H1 (cell line): ENCODE data around the gene ATP5MC3. TPM values are rescaled to one million over a fixed set of nuclear protein-coding genes. Genes with fewer than 3 reads are reported as not detected.

ENCODE experiments used
- CTCF ChIA-PET: fragments of 300-600 bp; sonication (Branson Sonifier 250); formaldehyde crosslinking; loops from one replicate; lab custom pipeline; 2021; ENCODE audit not compliant: partially characterized antibody; lab: Charles Lee
- POLR2A ChIA-PET: fragments of 300-600 bp; sonication (Branson Sonifier 250); formaldehyde crosslinking; loops from one replicate; lab custom pipeline; 2021; ENCODE audit warnings: inconsistent platforms; ENCODE audit not compliant: partially characterized antibody; lab: Charles Lee
- DNase-seq, 2 experiments: peaks; one replicate each; pipeline versions ENCODE4 v3.0.0 to v3.0.0-alpha.2; 2010 to 2022; ENCODE audit warnings: low spot score in 2 of 2, low read depth in 1 of 2, mixed read lengths in 1 of 2
- FAIRE-seq: peaks from 2 replicates; lab custom pipeline; 2011; peaks lifted over from hg19 to GRCh38; lab: Jason Lieb, UNC
- H2AFZ ChIP-seq: 2 replicates; pipeline ENCODE4 v1.8.1; 2012; ENCODE audit warnings: low read length, inconsistent platforms
- H2AK5ac ChIP-seq: 2 replicates; pipeline ENCODE4 v1.6.1; 2013; ENCODE audit warnings: low read depth, low read length
- H2BK120ac ChIP-seq: replicated peaks from 2 replicates; pipeline ENCODE3; 2013; ENCODE audit warnings: low read depth, low read length, inconsistent platforms
- H2BK12ac ChIP-seq: 2 replicates; pipeline ENCODE4 v1.6.1; 2013; ENCODE audit warnings: low read depth, low read length
- H2BK15ac ChIP-seq: 2 replicates; pipeline ENCODE4 v1.6.1; 2013; ENCODE audit warnings: low read length
- H2BK20ac ChIP-seq: 2 replicates; pipeline ENCODE4 v1.6.1; 2013; ENCODE audit warnings: low read length
- H2BK5ac ChIP-seq: 2 replicates; pipeline ENCODE4 v1.6.1; 2013; ENCODE audit warnings: low read depth, low read length
- H3K14ac ChIP-seq: 2 replicates; pipeline ENCODE4 v1.6.1; 2013; ENCODE audit warnings: inconsistent platforms; ENCODE audit not compliant: insufficient read length
- H3K18ac ChIP-seq: 2 replicates; pipeline ENCODE4 v1.6.1; 2013; ENCODE audit warnings: low read length; ENCODE audit errors: extremely low read depth
- H3K23ac ChIP-seq: 2 replicates; pipeline ENCODE4 v1.6.1; 2013; ENCODE audit warnings: inconsistent platforms; ENCODE audit not compliant: insufficient read length
- H3K23me2 ChIP-seq: 2 replicates; pipeline ENCODE4 v1.6.1; 2013; ENCODE audit warnings: low read depth, low read length
- H3K27ac ChIP-seq: 2 replicates; pipeline ENCODE4 v1.6.1; 2011; ENCODE audit warnings: low read depth, low read length, inconsistent platforms
- H3K27me3 ChIP-seq, 4 experiments: replicated peaks in 1 of 4; 1 replicate in 1 of 4; 2 replicates in 3 of 4; pipeline versions ENCODE4 v1.6.1 to v1.8.1; 2011 to 2013; ENCODE audit warnings: low read length in 3 of 4, mild to moderate bottlenecking in 3 of 4, inconsistent platforms in 2 of 4, mixed read lengths in 2 of 4, moderate library complexity in 1 of 4; ENCODE audit not compliant: control insufficient read depth in 3 of 4, insufficient read depth in 3 of 4; ENCODE audit errors: extremely low read depth in 1 of 4
- H3K36me3 ChIP-seq, 4 experiments: 2 replicates each; pipeline versions ENCODE4 v1.6.1 to v1.8.1; 2011 to 2013; ENCODE audit warnings: mild to moderate bottlenecking in 4 of 4, low read length in 3 of 4, moderate library complexity in 2 of 4, control low read depth in 1 of 4, inconsistent platforms in 1 of 4; ENCODE audit not compliant: insufficient read depth in 4 of 4, control insufficient read depth in 2 of 4
- H3K4ac ChIP-seq: replicated peaks from 2 replicates; pipeline ENCODE3; 2013; ENCODE audit warnings: low read length, low read depth, mixed read lengths, inconsistent platforms; ENCODE audit not compliant: insufficient read length
- H3K4me1 ChIP-seq, 4 experiments: replicated peaks in 1 of 4; 1 replicate in 1 of 4; 2 replicates in 3 of 4; pipeline versions ENCODE4 v1.6.1 to v1.8.1; 2011 to 2013; ENCODE audit warnings: low read length in 3 of 4, inconsistent platforms in 2 of 4, mixed read lengths in 1 of 4; ENCODE audit not compliant: insufficient read depth in 4 of 4, control insufficient read depth in 3 of 4
- H3K4me2 ChIP-seq, 2 experiments: 2 replicates each; pipeline versions ENCODE4 v1.6.1 to v1.8.1; 2011 to 2013; ENCODE audit warnings: low read depth in 2 of 2, low read length in 2 of 2, control low read depth in 1 of 2, inconsistent platforms in 1 of 2, mild to moderate bottlenecking in 1 of 2; ENCODE audit not compliant: insufficient read depth in 1 of 2
- H3K4me3 ChIP-seq, 4 experiments: fragments of 200-600, 300-600 bp in 1 of 4; sonication (generic), shearing (Covaris generic), sonication (Bioruptor Twin) in 1 of 4; 2 replicates each; pipeline versions ENCODE4 v1.5.1 to v1.8.1; 2011 to 2016; ENCODE audit warnings: low read length in 4 of 4, low read depth in 3 of 4, control low read depth in 2 of 4, inconsistent platforms in 2 of 4, mild to moderate bottlenecking in 2 of 4, mixed read lengths in 1 of 4, moderate library complexity in 1 of 4; ENCODE audit not compliant: insufficient read depth in 2 of 4; ENCODE audit errors: extremely low read depth in 1 of 4
- H3K56ac ChIP-seq: replicated peaks from 2 replicates; pipeline ENCODE3; 2013; ENCODE audit warnings: low read depth, mild to moderate bottlenecking, mixed read lengths, low read length, inconsistent platforms; ENCODE audit not compliant: insufficient read length
- H3K79me1 ChIP-seq: 2 replicates; pipeline ENCODE4 v1.6.1; 2013; ENCODE audit warnings: low read depth, low read length, control low read depth
- H3K79me2 ChIP-seq, 2 experiments: 2 replicates each; pipeline versions ENCODE4 v1.6.1 to v1.8.1; 2012 to 2013; ENCODE audit warnings: low read length in 2 of 2, mild to moderate bottlenecking in 2 of 2, inconsistent platforms in 1 of 2; ENCODE audit not compliant: insufficient read depth in 2 of 2, control insufficient read depth in 1 of 2
- H3K9ac ChIP-seq, 4 experiments: replicated peaks in 1 of 4; 1 replicate in 1 of 4; 2 replicates in 3 of 4; pipeline versions ENCODE4 v1.6.1 to v1.8.1; 2011 to 2013; ENCODE audit warnings: low read depth in 3 of 4, low read length in 3 of 4, control low read depth in 2 of 4, mild to moderate bottlenecking in 2 of 4, moderate library complexity in 2 of 4, inconsistent platforms in 1 of 4; ENCODE audit errors: extremely low read depth in 1 of 4
- H3K9me3 ChIP-seq, 2 experiments: 2 replicates each; pipeline versions ENCODE4 v1.6.1 to v1.8.1; 2012 to 2013; ENCODE audit warnings: mild to moderate bottlenecking in 2 of 2, moderate library complexity in 2 of 2, control low read depth in 1 of 2, inconsistent platforms in 1 of 2, low read depth in 1 of 2, low read length in 1 of 2, mixed read lengths in 1 of 2; ENCODE audit not compliant: insufficient read depth in 2 of 2
- H4K20me1 ChIP-seq, 2 experiments: replicated peaks in 1 of 2; 2 replicates each; pipeline versions ENCODE3 to v1.8.1; 2011 to 2013; ENCODE audit warnings: inconsistent platforms in 2 of 2, low read length in 2 of 2, mild to moderate bottlenecking in 1 of 2; ENCODE audit not compliant: insufficient read depth in 2 of 2, control insufficient read depth in 1 of 2
- H4K5ac ChIP-seq: 2 replicates; pipeline ENCODE4 v1.6.1; 2013; ENCODE audit warnings: low read length, low read depth, mixed read lengths, inconsistent platforms; ENCODE audit not compliant: insufficient read length
- H4K8ac ChIP-seq: 2 replicates; pipeline ENCODE4 v1.8.0; 2013; ENCODE audit warnings: mild to moderate bottlenecking, moderate library complexity, low read length, inconsistent platforms; ENCODE audit not compliant: insufficient read depth; ENCODE audit errors: extremely low read depth
- H4K91ac ChIP-seq: replicated peaks from 2 replicates; pipeline ENCODE3; 2013; ENCODE audit warnings: low read length, mixed read lengths, inconsistent platforms; ENCODE audit not compliant: insufficient read length
- CEBPB ChIP-seq: IDR thresholded peaks from 2 replicates; pipeline ENCODE4 v1.6.1; 2012; ENCODE audit warnings: low read depth, low read length
- EZH2 ChIP-seq: fragments of 200-600 bp; sonication (generic); IDR thresholded peaks from 2 replicates; pipeline ENCODE4 v1.7.1; 2012; ENCODE audit warnings: low read depth, mild to moderate bottlenecking, moderate library complexity, low read length, inconsistent platforms; ENCODE audit not compliant: severe bottlenecking
- GTF2F1 ChIP-seq: IDR thresholded peaks from 2 replicates; pipeline ENCODE4 v1.6.1; 2012; ENCODE audit warnings: low read depth, low read length, improper control_type of control experiment, borderline replicate concordance
- RAD21 ChIP-seq, 2 experiments: IDR thresholded peaks in 1 of 2; conservative IDR thresholded peaks in 1 of 2; 2 replicates each; pipeline ENCODE4 v1.6.1; 2011; ENCODE audit warnings: low read depth in 2 of 2, low read length in 2 of 2, improper control_type of control experiment in 1 of 2, inconsistent platforms in 1 of 2, mild to moderate bottlenecking in 1 of 2, moderate library complexity in 1 of 2
- SAP30 ChIP-seq: fragments of 300-600 bp; sonication (generic); IDR thresholded peaks from 2 replicates; pipeline ENCODE4 v1.7.1; 2012; ENCODE audit warnings: low read length, moderate library complexity, mild to moderate bottlenecking, inconsistent platforms; ENCODE audit not compliant: insufficient read depth, insufficient replicate concordance
- SIX5 ChIP-seq: IDR thresholded peaks from 2 replicates; pipeline ENCODE4 v1.6.1; 2011; ENCODE audit warnings: mild to moderate bottlenecking, low read depth, low read length
- WGBS, 2 experiments: shearing (Covaris generic) in 1 of 2; methylation state at CpG; one replicate each; pipeline versions ENCODE4 v1.1.6 to v1.1.7; 2013 to 2015; ENCODE audit warnings: low lambda C conversion rate in 2 of 2, mixed read lengths in 2 of 2, inconsistent platforms in 1 of 2, low coverage in 1 of 2, missing lambda C conversion rate in 1 of 2; ENCODE audit not compliant: insufficient replicate concordance in 2 of 2, insufficient coverage in 1 of 2, insufficient read length in 1 of 2; ENCODE audit errors: extremely low coverage in 1 of 2, missing lambda C conversion rate in 1 of 2; 5-methylcytosine and 5-hydroxymethylcytosine counted together
- long read RNA-seq, 2 experiments: library from RNA in 1 of 2; library from capped mRNA in 1 of 2; stranded (forward); transcript quantifications; one replicate each; pipeline ENCODE4 v2.0.0, GENCODE V29; 2021; ENCODE audit warnings: inconsistent platforms in 1 of 2
- polyA minus RNA-seq, 3 experiments: library from RNA; depleted of rRNA, polyadenylated mRNA; stranded (reverse); fragments of >200 nt; gene quantifications; 1 replicate in 2 of 3; 2 replicates in 1 of 3; pipeline ENCODE4 v1.2.3, GENCODE V29; 2011
- polyA plus RNA-seq, 7 experiments: library from polyadenylated mRNA; depleted of rRNA in 3 of 7; stranded (reverse) in 5 of 7; unstranded in 2 of 7; fragments of >200 nt in 5 of 7; fragments of 200-250 nt in 2 of 7; gene quantifications; 1 replicate in 5 of 7; 2 replicates in 1 of 7; 4 replicates in 1 of 7; pipeline versions ENCODE4 v1.2.1 to v1.2.3, GENCODE V29; 2011 to 2013; ENCODE audit warnings: missing spikeins in 2 of 7, mixed read lengths in 2 of 7
- total RNA-seq: library from RNA; stranded (reverse); fragmentation: NEBNext Ultra II Directional; extraction: Animal tissue kit (Norgen Biotek cat#: 25700); gene quantifications from 2 replicates; pipeline ENCODE4 v1.2.1, GENCODE V29; 2021

ATP5MC3 gene
- 320 and 327 TPM in 2 replicates for total RNA-seq
- polyA plus RNA-seq (2011; rRNA removed) = 500 and 856 TPM in 2 replicates
- polyA plus RNA-seq (2011; cell fraction: cytosol; rRNA removed) = 561 TPM
- polyA plus RNA-seq (2011; cell fraction: nucleus; rRNA removed) = 153 TPM
- 400 to 492 TPM (median 430 TPM) in 4 replicates for polyA plus RNA-seq (2012, experiment 1 of 2)
- 488 TPM for polyA plus RNA-seq (2012, experiment 2 of 2)
- 358 TPM for polyA plus RNA-seq (2013, experiment 1 of 2)
- polyA plus RNA-seq (2013, experiment 2 of 2) = 374 TPM
- 187 and 206 TPM in 2 replicates for polyA minus RNA-seq (2011; rRNA and poly(A)+ RNA removed)
- 113 TPM for polyA minus RNA-seq (2011; cell fraction: cytosol; rRNA and poly(A)+ RNA removed)
- polyA minus RNA-seq (2011; cell fraction: nucleus; rRNA and poly(A)+ RNA removed) = 89.8 TPM
- long read RNA-seq, experiment 1, full-length matches to known transcripts = 852 of 961 reads
- long read RNA-seq, experiment 1, partial matches to known transcripts = 75 of 961 reads
- long read RNA-seq, experiment 1, other reads (novel, unspliced or antisense) = 34 of 961 reads
- long read RNA-seq, experiment 2, full-length matches to known transcripts = 64 of 72 reads
- long read RNA-seq, experiment 2, partial matches to known transcripts = 4 of 72 reads
- long read RNA-seq, experiment 2, other reads (novel, unspliced or antisense) = 4 of 72 reads

- H4K20me1 ChIP-seq = peaks cover 0 to 3% of the 10 kb centered on the region in 2 experiments
- H2AK5ac ChIP-seq = 0 out of 2 replicates have a peak within 1 kb of the TSS, but pooled peaks have one; percentile 19
- H2BK120ac ChIP-seq = no peak within 1 kb of the TSS
- no peak within 1 kb of the TSS for H2BK12ac ChIP-seq
- no peak within 1 kb of the TSS for H3K56ac ChIP-seq
- FAIRE-seq (peak; percentile 73), DNase-seq (peak; percentile 85 to 95)
- ChIA-PET POLR2A (interaction anchor here (1.5 kb wide), 1 partner anchor 9 kb away, joined by 5 read pairs; no protein-coding TSS in a partner anchor), CTCF (interaction anchor here (1.0 to 1.5 kb wide), 3 partner anchors 8 to 45 kb away, joined by 3 read pairs; no protein-coding TSS in a partner anchor)
- H3K27me3 ChIP-seq = no peaks in the 10 kb centered on the region
- H3K79me1 ChIP-seq = peaks cover 2% of the 10 kb centered on the region; the same call in 1 of the 2 replicates
- no peak within 1 kb of the TSS for H2BK20ac ChIP-seq
- peak within 1 kb of the TSS; percentile 63 for H4K91ac ChIP-seq
- H3K4ac ChIP-seq = peak within 1 kb of the TSS; percentile 27
- WGBS, 2 experiments = 1% methylated on average over 42 of the region's 53 CpGs; no CpG with 5 or more reads in 1 of the 2 experiments
- H3K79me2 ChIP-seq = peaks cover 0 to 21% of the 10 kb centered on the region in 2 experiments; a peak in 2 of 4 replicates
- H3K4me2 ChIP-seq = peak within 1 kb of the TSS; percentile 89 to 90
- H3K14ac ChIP-seq = no peak within 1 kb of the TSS
- peak within 1 kb of the TSS; percentile 61 for H4K5ac ChIP-seq
- no peak within 1 kb of the TSS; the same call in 1 of the 2 replicates for H3K18ac ChIP-seq
- no peaks in the 10 kb centered on the region; a peak in 1 of 7 replicates for H3K4me1 ChIP-seq
- peak within 1 kb of the TSS; percentile 68 for H2BK5ac ChIP-seq
- H3K23ac ChIP-seq = no peak within 1 kb of the TSS
- peaks cover 8 to 38% (median 26%) of the 10 kb centered on the region in 4 experiments for H3K36me3 ChIP-seq
- H3K9me3 ChIP-seq = no peaks in the 10 kb centered on the region
- H2AFZ ChIP-seq = peak within 1 kb of the TSS; percentile 98
- H2BK15ac ChIP-seq = no peak within 1 kb of the TSS
- no peaks in the 10 kb centered on the region for H3K23me2 ChIP-seq
- H3K27ac ChIP-seq = peak within 1 kb of the TSS; percentile 68; the same call in 1 of the 2 replicates
- peak within 1 kb of the TSS; percentile 90 to 98 (median 94) for H3K4me3 ChIP-seq
- peak within 1 kb of the TSS; percentile 22; the same call in 1 of the 2 replicates for H4K8ac ChIP-seq
- H3K9ac ChIP-seq = peak within 1 kb of the TSS; percentile 62 to 90 (median 87)
- no peak for TF ChIP-seq SIX5
- TF ChIP-seq RAD21 (IDR thresholded peaks at IDR 0.05 in 1 of 2, conservative IDR thresholded peaks at IDR 0.05 in 1 of 2; ENCODE audit: low read depth in 2 of 2, low read length in 2 of 2) = no peak
- TF ChIP-seq GTF2F1 = no peak
- TF ChIP-seq CEBPB = peak; percentile 23; the same call in 1 of the 2 replicates
- no peak for TF ChIP-seq SAP30
- TF ChIP-seq EZH2 = no peak
Measured at GRCh38 chr2:175181104-175181876, at the start of gene ATP5MC3. ATP5MC3 (minus strand) TSS chr2:175181710; CDS start chr2:175181393, 317 bp downstream.
